Stimulated activated CD4-positive, alpha-beta T cell treated with anti-CD3 and anti-CD28 coated beads, Interleukin-1b, Interleukin-23, amount 100 ng/mL, for 4 hours (primary cell): Measurements from ENCODE around the gene GTPBP1.
A peak's percentile ranks its signal among the peaks of the same experiment; 100 is the strongest.

Experiments used
- DNase-seq, 2 donors: peaks; one replicate each; pipeline ENCODE4 v3.0.0-alpha.2; 2020; ENCODE audit warnings: low read depth in 2 of 2

GTPBP1 gene

GRCh38 chr22:38757464-38757757 is 51.7 kb downstream of the GTPBP1 start:
- no peak for DNase-seq

- peak; percentile 65 for DNase-seq
These were observed 52.7 kb downstream of the GTPBP1 start for GRCh38 chr22:38758276-38758945.

DNA sequence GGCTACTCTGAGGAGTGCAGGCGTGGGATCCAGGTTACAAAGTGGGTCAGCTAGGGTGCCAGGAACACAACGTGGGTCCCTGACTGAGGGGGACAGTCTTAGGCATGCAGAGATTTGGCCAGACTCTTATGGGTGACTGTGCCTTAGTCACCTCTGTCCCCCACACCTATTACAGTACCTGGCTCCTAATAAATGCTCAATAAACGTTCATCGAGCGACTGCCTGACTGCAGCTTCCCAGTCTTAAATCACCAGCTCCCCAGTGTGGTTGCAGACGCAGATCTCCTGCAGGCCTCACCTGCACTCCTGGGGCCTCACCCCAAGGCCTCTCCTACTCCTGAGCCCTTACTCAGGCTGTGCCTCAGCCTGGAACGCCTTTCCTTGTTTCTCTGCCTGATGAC is 53.3 kb downstream of the GTPBP1 start:
- DNase-seq, result no peak

GRCh38 chr22:38760477-38761201 is 54.9 kb downstream of the GTPBP1 start:
- DNase-seq, result no peak

DNA sequence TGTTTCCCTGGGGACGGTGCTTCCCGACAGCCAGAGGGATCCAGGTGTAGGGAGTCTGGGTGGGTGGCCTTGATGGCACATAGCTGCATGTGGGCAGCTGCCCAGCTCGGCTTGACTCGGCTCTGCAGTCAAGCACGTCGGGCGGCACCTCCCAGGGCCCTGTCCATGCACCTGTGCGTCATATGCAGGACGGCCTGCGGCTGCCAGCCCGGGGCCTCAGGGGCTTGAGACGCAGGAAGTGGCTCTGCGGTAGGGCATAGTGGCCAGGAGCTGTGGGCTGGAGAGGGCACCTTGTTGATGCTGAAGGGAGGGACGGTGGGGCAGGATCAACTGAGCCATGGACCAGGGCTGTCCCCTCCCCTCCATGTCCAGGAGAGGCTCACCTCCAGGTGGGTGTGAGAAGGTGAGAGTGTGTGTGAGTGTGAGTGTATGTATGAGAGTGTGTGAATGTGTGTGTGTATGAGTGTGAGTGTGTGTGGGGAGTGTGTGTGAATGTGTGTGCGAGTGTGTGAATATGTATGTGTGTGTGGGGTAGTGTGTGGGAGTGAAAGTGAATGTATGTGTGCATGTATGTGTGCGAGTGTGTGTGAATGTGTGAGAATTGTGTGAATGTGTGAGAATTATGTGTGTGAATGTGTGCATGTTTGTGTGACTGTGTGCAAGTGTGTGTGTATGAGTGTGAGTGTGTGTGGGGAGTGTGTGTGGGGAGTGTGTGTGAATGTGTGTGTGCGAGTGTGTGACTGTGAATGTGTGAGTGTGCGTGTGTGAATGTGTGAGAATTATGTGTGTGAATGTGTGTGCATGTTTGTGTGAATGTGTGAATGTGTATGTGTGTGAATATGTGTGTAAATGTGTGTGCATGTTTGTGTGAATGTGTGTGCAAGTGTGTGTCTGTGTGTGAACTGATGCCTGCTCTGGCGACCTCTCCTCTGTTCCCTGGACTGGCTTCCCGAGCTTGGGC is 55.7 kb downstream of the GTPBP1 start:
- no peak for DNase-seq

DNA sequence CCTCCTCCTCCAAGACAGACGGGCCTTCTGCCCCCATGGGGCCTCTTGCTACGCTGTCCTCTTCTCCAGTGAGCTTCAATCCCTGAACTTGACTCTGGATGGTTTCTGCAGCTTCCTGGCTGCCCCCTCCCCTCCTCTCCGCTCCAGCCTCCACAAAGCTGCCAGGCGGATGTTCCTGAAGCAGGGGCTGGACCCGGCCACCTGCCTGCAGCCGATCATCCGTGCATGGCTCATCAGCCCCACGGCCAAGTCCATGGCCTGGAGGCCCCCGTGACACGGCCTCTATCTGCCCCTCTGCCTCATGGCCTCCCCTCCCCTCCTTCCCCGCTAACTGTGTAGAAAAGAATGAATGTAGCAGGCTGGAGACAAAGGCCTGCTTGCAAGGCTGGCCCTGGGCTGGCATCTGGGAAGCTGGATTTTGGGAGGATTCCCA is 56.8 kb downstream of the GTPBP1 start:
- no peak for DNase-seq

- DNase-seq, result no peak
These were observed 60.5 kb downstream of the GTPBP1 start for GRCh38 chr22:38766076-38766777.

DNA sequence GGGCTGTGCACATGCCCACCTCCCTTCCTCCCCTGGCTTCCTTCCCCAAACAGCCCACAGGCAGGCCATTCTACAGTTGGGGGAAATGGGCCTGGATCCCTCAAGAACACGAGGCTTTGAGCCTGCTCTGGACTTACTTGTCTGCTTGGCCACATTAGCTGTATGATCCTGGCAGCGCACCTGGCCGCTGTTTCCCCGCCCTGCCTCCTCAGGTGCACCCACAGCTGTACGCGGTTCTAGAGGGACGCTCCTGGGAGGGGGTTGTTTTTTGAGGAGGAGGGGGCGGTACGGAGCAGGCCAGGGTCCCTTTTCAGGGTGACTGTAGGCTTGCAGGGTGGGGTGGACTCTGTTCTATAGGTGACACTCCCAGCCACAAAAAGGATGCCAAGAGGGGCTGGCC is 61.6 kb downstream of the GTPBP1 start:
- DNase-seq, result no peak

DNA sequence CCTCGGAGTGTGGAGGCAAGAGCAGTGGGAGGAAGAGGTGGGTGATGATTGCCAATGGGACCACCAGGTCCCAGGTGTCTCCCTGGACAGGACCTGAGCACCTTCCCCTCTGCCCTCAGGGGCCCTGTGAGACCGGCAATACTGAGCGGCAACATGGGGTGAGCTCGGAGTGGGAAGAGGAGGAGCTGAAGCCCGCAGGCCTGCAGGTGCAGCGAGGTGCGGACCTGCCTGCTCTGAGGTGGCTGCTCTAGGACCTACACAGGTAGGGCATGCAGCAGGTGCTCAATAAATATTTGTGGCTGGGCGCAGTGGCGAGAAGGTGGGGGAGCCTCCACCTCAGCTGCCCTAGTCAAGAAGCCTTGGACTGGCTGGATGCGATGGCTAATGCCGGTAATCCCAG is 62.3 kb downstream of the GTPBP1 start:
- no peak for DNase-seq

- DNase-seq, result no peak
These were observed 64.7 kb downstream of the GTPBP1 start for GRCh38 chr22:38770257-38770949.

DNA sequence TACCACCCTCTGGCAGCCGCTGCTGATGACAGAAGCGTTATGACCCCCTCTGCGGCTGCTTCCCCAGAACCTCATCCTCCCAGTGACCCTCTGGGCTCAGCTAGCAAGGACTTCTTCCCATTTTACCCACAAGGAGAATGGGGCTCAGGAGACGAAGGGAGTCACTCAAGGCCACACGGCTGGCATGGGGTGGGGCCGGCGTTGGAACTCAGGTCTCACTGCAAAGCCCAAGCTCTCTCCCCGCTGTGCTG is 66.8 kb downstream of the GTPBP1 start:
- DNase-seq, result no peak

DNA sequence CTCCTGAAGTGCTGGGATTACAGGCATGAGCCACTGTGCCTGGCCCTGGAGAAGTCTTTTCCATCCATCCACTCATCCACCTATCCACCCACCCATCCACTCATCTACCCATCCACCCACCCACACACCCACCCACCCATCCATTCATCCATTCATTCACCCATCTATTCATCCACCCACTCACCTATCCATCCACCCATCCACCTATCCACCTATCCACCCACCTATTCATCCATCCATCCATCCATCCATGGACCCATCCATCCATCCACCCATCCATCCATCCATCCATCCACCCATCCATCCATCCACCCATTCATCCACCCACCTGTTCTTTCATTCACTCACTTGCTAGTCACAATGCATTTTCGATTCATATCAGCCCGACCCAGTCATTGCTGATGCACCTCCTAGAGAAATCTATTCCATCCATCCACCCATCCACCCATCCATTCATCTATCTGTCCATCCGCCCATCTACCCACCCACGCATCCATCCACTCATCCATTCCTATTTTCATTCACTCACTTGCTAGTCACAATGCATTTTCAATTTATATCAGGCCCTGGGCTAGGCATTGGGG is 67.7 kb downstream of the GTPBP1 start:
- no peak for DNase-seq

DNA sequence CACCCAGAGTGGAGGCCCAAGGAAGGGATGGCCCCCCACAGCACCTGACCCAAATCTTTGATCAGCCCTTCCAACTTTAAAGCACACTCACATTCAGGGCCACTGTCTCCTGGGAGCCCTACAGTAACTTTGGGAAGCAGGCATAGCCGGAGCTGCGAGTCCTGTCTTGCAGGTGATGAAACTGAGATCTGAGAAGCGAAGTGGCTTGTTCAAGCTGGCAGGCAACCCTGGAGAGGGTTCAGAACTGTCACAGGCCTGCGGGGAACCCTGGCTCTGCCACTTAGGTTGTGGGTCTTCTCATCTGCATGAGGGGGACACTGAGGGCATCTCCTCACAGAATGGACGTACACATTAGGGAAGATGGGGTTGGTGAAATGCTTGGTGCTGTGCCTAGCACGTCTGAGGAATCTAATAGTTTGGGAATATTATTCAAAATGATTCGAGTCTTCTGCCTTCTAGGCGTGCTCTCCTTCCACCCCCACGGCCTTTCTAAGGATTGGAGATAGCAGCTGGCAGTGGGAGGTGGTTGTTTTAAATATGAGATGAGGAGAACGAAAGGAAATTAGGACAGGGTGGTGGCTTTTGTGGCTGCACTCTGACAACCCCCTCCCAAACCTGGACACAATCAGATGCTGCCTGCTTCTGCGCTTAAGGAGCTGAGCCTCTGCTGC is 68.9 kb downstream of the GTPBP1 start:
- DNase-seq, result no peak

DNA sequence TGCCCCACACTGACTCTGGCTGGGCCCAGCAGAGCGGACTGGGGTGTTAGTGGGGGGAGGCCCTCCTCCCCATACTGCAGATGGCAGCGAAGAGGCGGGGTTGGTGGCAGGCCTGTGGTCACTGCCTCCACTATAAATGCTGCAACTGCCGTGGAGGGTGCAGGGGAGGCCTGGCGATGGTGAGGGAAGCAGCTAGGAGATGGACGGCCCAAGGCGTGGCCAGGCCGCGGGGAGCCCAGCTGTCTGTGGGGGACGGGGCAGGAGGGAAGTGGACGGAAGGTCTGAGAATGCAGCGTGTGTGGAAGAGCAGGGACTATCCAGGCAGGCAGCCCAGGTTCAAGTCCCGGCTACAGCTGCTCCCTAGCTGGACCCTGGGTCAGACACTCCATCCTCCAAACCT is 69.9 kb downstream of the GTPBP1 start:
- DNase-seq, result no peak

GRCh38 chr22:38776086-38776485 is 70.3 kb downstream of the GTPBP1 start:
- no peak for DNase-seq

DNA sequence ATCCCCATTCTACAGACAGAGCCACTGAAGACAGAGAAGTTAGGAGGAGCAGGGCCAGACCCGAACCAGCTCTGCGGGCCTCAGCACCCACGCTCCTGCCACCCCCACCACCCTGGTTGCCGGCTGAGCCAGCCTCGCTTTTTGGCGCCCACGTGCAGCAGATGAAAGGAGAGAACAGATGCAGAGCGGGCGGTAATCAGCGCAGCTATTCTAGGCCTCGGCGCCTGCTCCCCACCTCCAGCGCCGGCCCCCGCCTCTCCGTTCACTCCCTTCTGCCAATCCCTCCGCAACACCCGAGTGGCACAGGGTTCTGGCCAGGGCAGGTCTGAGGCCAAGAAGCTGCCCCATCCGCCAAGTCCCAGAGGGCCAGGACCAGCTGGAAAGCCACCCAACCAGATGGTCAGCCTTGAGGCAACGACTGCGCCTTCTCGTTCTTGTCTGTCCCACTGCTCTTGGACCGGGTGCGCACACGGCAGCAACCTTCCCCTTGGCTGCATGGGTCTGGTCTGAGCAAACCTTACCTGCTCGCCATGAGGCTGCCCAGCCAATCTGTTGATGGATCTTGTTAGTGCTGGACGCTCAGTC is 71.4 kb downstream of the GTPBP1 start:
- no peak for DNase-seq

GRCh38 chr22:38781033-38781432 is 75.3 kb downstream of the GTPBP1 start:
- DNase-seq, result no peak

- no peak for DNase-seq
These were observed 76.8 kb downstream of the GTPBP1 start for GRCh38 chr22:38782402-38783094.
